ENCODE measurements around the gene ITPKB. TPM values are rescaled to one million over a fixed set of nuclear protein-coding genes. Genes with fewer than 3 reads are reported as not detected.

The ITPKB gene
- total and polyA plus RNA-seq, 2 of the 13 experiments (the other 11 are each of a cell fraction or from before 2014, with no cell fraction given), result not detected

DNA sequence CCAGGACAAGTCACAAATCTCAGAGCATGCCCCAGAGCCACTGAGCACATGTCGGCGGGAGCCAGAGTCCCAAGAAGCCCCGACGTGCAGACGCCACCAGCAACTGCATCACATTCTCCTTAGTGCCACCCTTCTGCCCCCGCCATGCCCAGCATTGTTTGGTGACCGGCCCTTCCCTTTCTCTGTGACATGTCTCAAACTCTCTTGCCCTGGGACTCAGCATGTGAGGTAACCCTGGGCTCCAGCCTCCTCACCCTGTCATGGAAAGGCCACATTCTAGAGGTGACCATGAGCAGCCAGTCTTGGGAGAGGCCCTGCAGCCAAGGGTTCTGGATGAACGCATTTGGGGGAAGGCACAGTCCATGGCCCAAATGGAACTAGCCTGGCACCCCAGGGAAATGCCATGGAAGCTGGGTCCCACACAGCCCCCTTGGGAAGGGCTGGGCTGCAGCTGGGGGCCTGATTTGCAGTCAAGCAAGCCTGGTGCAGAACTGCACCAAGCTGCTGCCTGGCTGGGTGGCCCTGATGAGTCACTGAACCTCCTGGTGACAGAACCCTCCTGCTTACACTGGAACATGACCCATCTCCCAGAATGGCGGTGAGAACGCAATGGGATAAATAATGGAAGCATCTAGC lies 94.4 kb downstream of the ITPKB start:
- no peaks in the 10 kb centered on the region for H3K9me3 ChIP-seq (ENCODE audit: low read length)
- intact Hi-C loops (cut with micrococcal nuclease; ENCODE audit: unreplicated experiment), result no loop called here
- FAIRE-seq, result no peak
- H3K79me2 ChIP-seq (ENCODE audit: insufficient read depth, low read length), result no peaks in the 10 kb centered on the region
- 17% methylated on average over 4 of the region's 10 CpGs for WGBS (ENCODE audit: low lambda C conversion rate)
- CTCF ChIA-PET (ENCODE audit: low intra/inter-chr PET ratio, low total read pairs), result no interaction called here
- no peak for TF ChIP-seq ZMYM4 (CRISPR knock-in tag; IDR thresholded peaks at IDR 0.05)
- no peak for TF ChIP-seq ZNF776 (CRISPR knock-in tag; IDR thresholded peaks at IDR 0.05)
- no peak for TF ChIP-seq ZNF605 (CRISPR knock-in tag; IDR thresholded peaks at IDR 0.05)
- no peak for TF ChIP-seq MAFG (CRISPR knock-in tag; IDR thresholded peaks at IDR 0.05)
- no peak for TF ChIP-seq EHMT2 (IDR thresholded peaks at IDR 0.05; ENCODE audit: borderline replicate concordance, low read depth, low read length)
- no peak for TF ChIP-seq CTCF (CRISPR knock-in tag; IDR thresholded peaks at IDR 0.05)
- TF ChIP-seq ZNF431 (CRISPR knock-in tag; IDR thresholded peaks at IDR 0.05; ENCODE audit: borderline replicate concordance, low read depth), result no peak
- no peak for TF ChIP-seq ZNF24 (IDR thresholded peaks at IDR 0.05)
- no peak for TF ChIP-seq KAT2B (IDR thresholded peaks at IDR 0.05; ENCODE audit: borderline replicate concordance, low read depth, low read length)
- no peak for TF ChIP-seq ZNF607 (CRISPR knock-in tag; IDR thresholded peaks at IDR 0.05; ENCODE audit: borderline replicate concordance)
- no peak for TF ChIP-seq ZKSCAN1 (IDR thresholded peaks at IDR 0.05; ENCODE audit: low read length)
- TF ChIP-seq PLSCR1 (CRISPR knock-in tag; IDR thresholded peaks at IDR 0.05; ENCODE audit: borderline replicate concordance), result no peak
- TF ChIP-seq SIN3B (IDR thresholded peaks at IDR 0.05; ENCODE audit: low read length), result no peak
- no peaks in the 10 kb centered on the region for H4K20me1 ChIP-seq (ENCODE audit: insufficient read depth, low read length)
- no peak overlapping the region for H2AFZ ChIP-seq (ENCODE audit: low read length)
- no peaks in the 10 kb centered on the region for H3K4me1 ChIP-seq (ENCODE audit: insufficient read depth, low read length)
- in situ Hi-C loops (cut with HindIII; ENCODE audit: extremely low pct_ligation_motif_present, low pct_unique_long_range_greater_than_20kb), result no loop called here
- H3K27ac ChIP-seq (ENCODE audit: extremely low read length, insufficient read depth, low read length), result no peak overlapping the region
- no peak for DNase-seq (ENCODE audit: low spot score)
- no peak overlapping the region for H3K4me3 ChIP-seq (replicated peaks in 1 of 3; ENCODE audit: insufficient read depth in 1 of 3, low read depth in 2 of 3, low read length in 3 of 3)
- no peak overlapping the region for H3K4me2 ChIP-seq (ENCODE audit: low read depth, low read length)
- H3K27me3 ChIP-seq (ENCODE audit: control insufficient read depth in 1 of 2, insufficient read depth in 2 of 2, low read length in 2 of 2), result peaks cover 14 to 83% of the 10 kb centered on the region in 2 experiments; a peak in 4 of 5 replicates
- no peak for ATAC-seq
- no peak overlapping the region for H3K9ac ChIP-seq (ENCODE audit: insufficient read depth, low read depth, low read length)
- H3K36me3 ChIP-seq (replicated peaks in 1 of 2; ENCODE audit: control insufficient read depth in 1 of 2, insufficient read depth in 2 of 2, low read length in 2 of 2), result no peaks in the 10 kb centered on the region
- POLR2A ChIA-PET, result no interaction called here
- BruUV-seq (replicated peaks), result no TSS peak
